ENCODE measurements around the gene CFHR4.

GRCh38 chr1:196896355-196896754 is 8.5 kb downstream of the CFHR4 start:
- TF ChIP-seq CTCF (IDR thresholded peaks at IDR 0.05): no peak
- TF ChIP-seq EP300 (IDR thresholded peaks at IDR 0.05): no peak
- TF ChIP-seq POLR2A (IDR thresholded peaks at IDR 0.05): no peak
